ENCODE data around the gene SCEL. TPM values are rescaled to one million over a fixed set of nuclear protein-coding genes. Genes with fewer than 3 reads are reported as not detected.

SCEL gene
- total and polyA plus RNA-seq, 2 donors, result 1.1 to 8.6 TPM

DNA sequence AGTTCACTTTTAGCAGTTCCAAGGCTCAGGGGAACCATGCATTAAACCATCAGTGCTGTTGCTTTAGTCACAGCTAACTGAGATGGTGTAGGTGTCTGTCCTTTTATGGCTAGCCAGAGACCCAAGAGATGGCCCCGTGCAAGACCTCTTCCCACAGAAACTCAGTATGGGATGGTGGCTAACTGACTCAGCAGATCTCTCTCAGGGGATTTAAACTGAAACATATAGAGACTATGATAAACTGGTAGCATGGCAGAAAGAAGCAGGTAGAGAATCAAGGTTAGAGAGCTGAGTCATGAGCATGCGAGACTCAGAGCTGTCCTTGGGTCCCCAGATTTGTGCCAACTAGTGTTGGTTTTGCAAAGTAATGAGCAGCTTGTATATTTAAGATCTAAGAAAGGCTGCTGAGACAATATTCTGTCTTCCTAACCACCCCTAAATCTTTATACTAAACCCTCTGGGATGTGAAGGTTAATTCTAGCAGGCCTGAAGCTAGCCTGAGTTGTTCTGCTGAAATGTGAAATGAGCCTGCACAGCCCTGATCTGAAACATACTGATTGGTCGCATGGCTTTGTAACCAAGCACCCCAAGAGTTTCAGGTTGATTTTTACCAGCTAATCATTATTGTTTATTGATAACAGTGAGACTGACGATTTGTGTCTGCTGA lies 6.5 kb upstream of the SCEL start:
- Histone ChIP-seq H3K27me3 (ENCODE audit: control insufficient read depth in 2 of 2, insufficient read depth in 1 of 2, low read length in 1 of 2) (no peaks in the 10 kb centered on the region), H3K36me3 (ENCODE audit: control insufficient read depth in 2 of 2, insufficient read depth in 2 of 2, low read length in 1 of 2) (no peaks in the 10 kb centered on the region), H3K4me1 (ENCODE audit: control insufficient read depth in 2 of 2, insufficient read depth in 2 of 2, low read length in 2 of 2) (peaks cover 0 to 12% of the 10 kb centered on the region in 2 donors), H3K27ac (ENCODE audit: low read depth in 1 of 2, low read length in 1 of 2) (no peak overlapping the region), H3K4me3 (ENCODE audit: low read length in 2 of 2) (no peak overlapping the region), H3K9me3 (ENCODE audit: control insufficient read depth in 2 of 2, insufficient read depth in 1 of 2, low read length in 1 of 2) (no peaks in the 10 kb centered on the region)
- peak in 1 of 9 donors; percentile 15 for DNase-seq (ENCODE audit: low read depth in 6 of 9, low spot score in 9 of 9)
- WGBS, result 83% methylated on average over 4 of the region's 4 CpGs

DNA sequence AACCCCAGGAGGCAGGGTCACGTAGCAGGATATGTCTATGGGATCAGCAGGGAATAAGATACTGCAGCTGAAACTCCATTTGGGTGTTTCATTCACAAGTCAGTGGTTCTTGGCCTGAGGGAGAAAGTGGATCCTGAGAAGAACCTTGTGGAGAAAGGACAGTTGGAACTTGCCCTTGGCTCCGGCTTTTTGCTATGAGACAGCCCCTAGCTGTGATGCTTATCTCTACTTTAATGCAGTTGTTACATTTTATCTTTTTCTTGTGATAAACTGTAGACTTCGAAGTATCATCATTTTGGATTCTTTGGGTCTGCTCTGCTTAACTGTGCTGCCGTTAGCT lies 6.0 kb upstream of the SCEL start:
- Histone ChIP-seq H3K27ac (ENCODE audit: low read depth in 1 of 2, low read length in 1 of 2) (no peak overlapping the region), H3K4me3 (ENCODE audit: low read length in 2 of 2) (no peak overlapping the region), H3K36me3 (ENCODE audit: control insufficient read depth in 2 of 2, insufficient read depth in 2 of 2, low read length in 1 of 2) (no peaks in the 10 kb centered on the region), H3K9me3 (ENCODE audit: control insufficient read depth in 2 of 2, insufficient read depth in 1 of 2, low read length in 1 of 2) (no peaks in the 10 kb centered on the region), H3K27me3 (ENCODE audit: control insufficient read depth in 2 of 2, insufficient read depth in 1 of 2, low read length in 1 of 2) (no peaks in the 10 kb centered on the region), H3K4me1 (ENCODE audit: control insufficient read depth in 2 of 2, insufficient read depth in 2 of 2, low read length in 2 of 2) (peaks cover 0 to 12% of the 10 kb centered on the region in 2 donors)
- 78% methylated on average over 4 of the region's 4 CpGs for WGBS
- no peak for DNase-seq (ENCODE audit: low read depth in 6 of 9, low spot score in 9 of 9)

GRCh38 chr13:77530875-77531274 lies 4.6 kb upstream of the SCEL start:
- no peak overlapping the region for H3K27ac ChIP-seq (ENCODE audit: low read depth in 1 of 2, low read length in 1 of 2)
- DNase-seq (ENCODE audit: low read depth in 6 of 9, low spot score in 9 of 9), result no peak

DNA sequence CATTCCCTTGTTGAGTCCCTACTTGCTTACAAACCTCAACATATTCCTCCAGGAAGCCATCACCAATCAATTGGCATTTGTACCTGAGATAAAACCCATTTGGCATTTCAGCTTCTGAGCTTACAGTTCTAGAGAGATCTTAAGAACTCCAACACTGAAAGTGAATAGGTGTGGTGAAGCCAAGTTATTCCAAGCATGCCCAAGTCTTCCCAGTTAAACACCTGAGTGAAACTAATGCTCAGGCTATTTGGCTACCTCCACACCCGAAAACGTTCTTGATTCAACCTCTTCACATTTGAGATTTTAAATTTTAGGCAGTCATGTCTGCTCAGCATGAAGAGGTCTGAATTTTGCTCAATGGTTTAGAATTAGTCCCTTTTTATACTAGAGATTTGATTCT lies 2.5 kb upstream of the SCEL start:
- H3K4me1 ChIP-seq (ENCODE audit: control insufficient read depth in 2 of 2, insufficient read depth in 2 of 2, low read length in 2 of 2), result peaks cover 0 to 12% of the 10 kb centered on the region in 2 donors
- H3K36me3 ChIP-seq (ENCODE audit: control insufficient read depth in 2 of 2, insufficient read depth in 2 of 2, low read length in 1 of 2), result no peaks in the 10 kb centered on the region
- H3K4me3 ChIP-seq (ENCODE audit: low read length in 2 of 2), result no peak overlapping the region
- H3K27me3 ChIP-seq (ENCODE audit: control insufficient read depth in 2 of 2, insufficient read depth in 1 of 2, low read length in 1 of 2), result no peaks in the 10 kb centered on the region
- 94% methylated on average over 2 of the region's 2 CpGs for WGBS
- no peak for DNase-seq (ENCODE audit: low read depth in 6 of 9, low spot score in 9 of 9)
- no peak overlapping the region for H3K27ac ChIP-seq (ENCODE audit: low read depth in 1 of 2, low read length in 1 of 2)
- no peaks in the 10 kb centered on the region for H3K9me3 ChIP-seq (ENCODE audit: control insufficient read depth in 2 of 2, insufficient read depth in 1 of 2, low read length in 1 of 2)

More at GRCh38 chr13:77530875-77531274, 4.6 kb upstream of the SCEL start:
- H3K4me1 ChIP-seq (ENCODE audit: control insufficient read depth in 2 of 2, insufficient read depth in 2 of 2, low read length in 2 of 2), result peaks cover 0 to 12% of the 10 kb centered on the region in 2 donors
- no peaks in the 10 kb centered on the region for H3K36me3 ChIP-seq (ENCODE audit: control insufficient read depth in 2 of 2, insufficient read depth in 2 of 2, low read length in 1 of 2)
- no peaks in the 10 kb centered on the region for H3K27me3 ChIP-seq (ENCODE audit: control insufficient read depth in 2 of 2, insufficient read depth in 1 of 2, low read length in 1 of 2)
- H3K4me3 ChIP-seq (ENCODE audit: low read length in 2 of 2), result no peak overlapping the region
- no peaks in the 10 kb centered on the region for H3K9me3 ChIP-seq (ENCODE audit: control insufficient read depth in 2 of 2, insufficient read depth in 1 of 2, low read length in 1 of 2)

GRCh38 chr13:77533875-77534788 lies 1.4 kb upstream of the SCEL start:
- no peak for DNase-seq (ENCODE audit: low read depth in 6 of 9, low spot score in 9 of 9)
- no peaks in the 10 kb centered on the region for H3K9me3 ChIP-seq (ENCODE audit: control insufficient read depth in 2 of 2, insufficient read depth in 1 of 2, low read length in 1 of 2)
- H3K27ac ChIP-seq (ENCODE audit: low read depth in 1 of 2, low read length in 1 of 2), result no peak overlapping the region
- peaks cover 0 to 10% of the 10 kb centered on the region in 2 donors for H3K4me1 ChIP-seq (ENCODE audit: control insufficient read depth in 2 of 2, insufficient read depth in 2 of 2, low read length in 2 of 2)
- H3K27me3 ChIP-seq (ENCODE audit: control insufficient read depth in 2 of 2, insufficient read depth in 1 of 2, low read length in 1 of 2), result no peaks in the 10 kb centered on the region
- no peaks in the 10 kb centered on the region for H3K36me3 ChIP-seq (ENCODE audit: control insufficient read depth in 2 of 2, insufficient read depth in 2 of 2, low read length in 1 of 2)
- no peak overlapping the region for H3K4me3 ChIP-seq (ENCODE audit: low read length in 2 of 2)
- WGBS, result 93% methylated on average over 7 of the region's 7 CpGs

DNA sequence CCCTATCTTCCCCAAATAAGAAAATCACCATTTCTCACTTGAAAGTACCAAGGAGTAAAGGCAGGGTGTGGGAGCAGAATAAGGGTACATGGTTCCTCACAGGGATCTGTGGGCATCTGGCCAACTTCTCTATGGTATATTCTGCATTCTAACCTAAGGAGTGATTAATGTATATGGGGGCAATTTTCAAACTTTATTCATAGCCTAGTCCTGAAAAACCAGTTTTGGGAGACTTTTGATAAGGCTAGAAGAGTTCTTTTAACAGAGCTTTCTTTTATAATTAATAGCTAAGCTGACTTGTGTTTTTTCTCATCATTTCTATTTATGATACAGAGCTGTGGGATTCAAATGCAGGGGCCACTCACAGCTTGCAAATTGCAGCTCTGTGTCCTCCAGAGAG lies 852 bp downstream of the SCEL start:
- H3K27ac ChIP-seq (ENCODE audit: low read depth in 1 of 2, low read length in 1 of 2), result no peak overlapping the region
- no peak for DNase-seq (ENCODE audit: low read depth in 6 of 9, low spot score in 9 of 9)
- H3K4me3 ChIP-seq (ENCODE audit: low read length in 2 of 2), result no peak overlapping the region
- no peaks in the 10 kb centered on the region for H3K36me3 ChIP-seq (ENCODE audit: control insufficient read depth in 2 of 2, insufficient read depth in 2 of 2, low read length in 1 of 2)
- H3K9me3 ChIP-seq (ENCODE audit: control insufficient read depth in 2 of 2, insufficient read depth in 1 of 2, low read length in 1 of 2), result no peaks in the 10 kb centered on the region
- no peaks in the 10 kb centered on the region for H3K27me3 ChIP-seq (ENCODE audit: control insufficient read depth in 2 of 2, insufficient read depth in 1 of 2, low read length in 1 of 2)
- no peaks in the 10 kb centered on the region for H3K4me1 ChIP-seq (ENCODE audit: control insufficient read depth in 2 of 2, insufficient read depth in 2 of 2, low read length in 2 of 2)

DNA sequence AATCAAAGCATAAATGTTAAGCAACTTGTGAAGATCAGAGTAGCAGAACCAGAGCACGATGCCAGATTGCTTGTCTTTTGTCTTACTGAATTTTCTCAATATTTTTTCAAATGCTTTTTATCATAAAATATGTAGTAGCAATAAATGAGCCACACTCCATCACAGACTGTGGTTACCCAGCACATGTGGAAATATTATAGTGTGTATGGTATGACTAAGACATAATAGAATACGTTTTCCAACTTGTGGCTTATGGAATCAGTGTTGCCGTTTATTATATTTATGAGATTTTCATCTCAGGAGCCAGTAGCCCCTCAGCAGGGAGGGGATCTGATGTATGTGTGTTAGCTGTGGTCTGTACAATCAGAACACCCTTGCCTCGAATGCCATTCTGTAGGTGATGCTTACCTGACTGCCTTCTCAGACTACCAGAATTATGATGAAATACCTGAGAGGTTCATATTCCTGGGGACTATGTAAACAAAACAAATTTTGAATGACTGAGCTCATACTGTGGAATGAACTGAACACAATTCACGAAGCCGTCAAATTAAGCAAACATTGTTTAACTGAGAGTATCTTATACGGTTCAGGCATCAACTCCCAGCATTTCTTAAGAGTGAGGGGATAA lies 1.9 kb downstream of the SCEL start:
- H3K4me1 ChIP-seq (ENCODE audit: control insufficient read depth in 2 of 2, insufficient read depth in 2 of 2, low read length in 2 of 2), result no peaks in the 10 kb centered on the region
- no peak overlapping the region for H3K4me3 ChIP-seq (ENCODE audit: low read length in 2 of 2)
- DNase-seq (ENCODE audit: low read depth in 6 of 9, low spot score in 9 of 9), result no peak
- H3K27me3 ChIP-seq (ENCODE audit: control insufficient read depth in 2 of 2, insufficient read depth in 1 of 2, low read length in 1 of 2), result no peaks in the 10 kb centered on the region
- H3K27ac ChIP-seq (ENCODE audit: low read depth in 1 of 2, low read length in 1 of 2), result no peak overlapping the region
- 91% methylated on average over 7 of the region's 7 CpGs for WGBS
- no peaks in the 10 kb centered on the region for H3K9me3 ChIP-seq (ENCODE audit: control insufficient read depth in 2 of 2, insufficient read depth in 1 of 2, low read length in 1 of 2)
- H3K36me3 ChIP-seq (ENCODE audit: control insufficient read depth in 2 of 2, insufficient read depth in 2 of 2, low read length in 1 of 2), result no peaks in the 10 kb centered on the region

GRCh38 chr13:77543711-77544110 lies 8.2 kb downstream of the SCEL start:
- Histone ChIP-seq H3K27me3 (ENCODE audit: control insufficient read depth in 2 of 2, insufficient read depth in 1 of 2, low read length in 1 of 2) (no peaks in the 10 kb centered on the region), H3K36me3 (ENCODE audit: control insufficient read depth in 2 of 2, insufficient read depth in 2 of 2, low read length in 1 of 2) (no peaks in the 10 kb centered on the region), H3K4me1 (ENCODE audit: control insufficient read depth in 2 of 2, insufficient read depth in 2 of 2, low read length in 2 of 2) (no peaks in the 10 kb centered on the region), H3K27ac (ENCODE audit: low read depth in 1 of 2, low read length in 1 of 2) (no peak overlapping the region), H3K9me3 (ENCODE audit: control insufficient read depth in 2 of 2, insufficient read depth in 1 of 2, low read length in 1 of 2) (no peaks in the 10 kb centered on the region), H3K4me3 (ENCODE audit: low read length in 2 of 2) (no peak overlapping the region)
- DNase-seq (ENCODE audit: low read depth in 6 of 9, low spot score in 9 of 9), result no peak
- WGBS, result 97% methylated on average over 8 of the region's 8 CpGs

GRCh38 chr13:77544355-77544754 lies 8.8 kb downstream of the SCEL start:
- Histone ChIP-seq H3K9me3 (ENCODE audit: control insufficient read depth in 2 of 2, insufficient read depth in 1 of 2, low read length in 1 of 2) (no peaks in the 10 kb centered on the region), H3K27me3 (ENCODE audit: control insufficient read depth in 2 of 2, insufficient read depth in 1 of 2, low read length in 1 of 2) (no peaks in the 10 kb centered on the region), H3K36me3 (ENCODE audit: control insufficient read depth in 2 of 2, insufficient read depth in 2 of 2, low read length in 1 of 2) (no peaks in the 10 kb centered on the region), H3K4me3 (ENCODE audit: low read length in 2 of 2) (no peak overlapping the region), H3K4me1 (ENCODE audit: control insufficient read depth in 2 of 2, insufficient read depth in 2 of 2, low read length in 2 of 2) (no peaks in the 10 kb centered on the region), H3K27ac (ENCODE audit: low read depth in 1 of 2, low read length in 1 of 2) (no peak overlapping the region)
- WGBS, result 89% methylated on average over 1 of the region's 1 CpG
- DNase-seq (ENCODE audit: low read depth in 6 of 9, low spot score in 9 of 9), result peak in 1 of 9 donors; percentile 24

Measured in thymus (tissue), 11 donors.